GM21381 (cell line): ENCODE results near the gene RHD.
A peak's percentile ranks its signal among the peaks of the same experiment; 100 is the strongest.
"Not testable (repeated sequence)": the region's sequence is repeated elsewhere in the genome, so short reads cannot be mapped to it uniquely, and the experiment has no call there.

Experiments
- ATAC-seq: cut with Tn5 transposase; IDR thresholded peaks from one replicate; pipeline ENCODE4 v1.9.1; 2021; ENCODE audit warnings: mild to moderate bottlenecking, moderate library complexity; ENCODE audit not compliant: unreplicated experiment

The RHD gene

DNA sequence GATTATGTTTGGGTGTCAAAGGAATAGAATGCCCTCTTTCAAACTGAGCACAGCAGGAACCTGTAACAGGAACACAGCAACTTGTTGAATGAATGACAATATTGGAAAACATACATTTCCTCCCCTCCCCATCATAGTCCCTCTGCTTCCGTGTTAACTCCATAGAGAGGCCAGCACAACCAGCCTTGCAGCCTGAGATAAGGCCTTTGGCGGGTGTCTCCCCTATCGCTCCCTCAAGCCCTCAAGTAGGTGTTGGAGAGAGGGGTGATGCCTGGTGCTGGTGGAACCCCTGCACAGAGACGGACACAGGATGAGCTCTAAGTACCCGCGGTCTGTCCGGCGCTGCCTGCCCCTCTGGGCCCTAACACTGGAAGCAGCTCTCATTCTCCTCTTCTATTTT is at the start of gene RHD:
Gene RHD (plus strand): TSS at position 272 of the 400 bp plus-strand sequence. CDS start 39 bp downstream, at position 311.
- not testable (repeated sequence) for ATAC-seq

DNA sequence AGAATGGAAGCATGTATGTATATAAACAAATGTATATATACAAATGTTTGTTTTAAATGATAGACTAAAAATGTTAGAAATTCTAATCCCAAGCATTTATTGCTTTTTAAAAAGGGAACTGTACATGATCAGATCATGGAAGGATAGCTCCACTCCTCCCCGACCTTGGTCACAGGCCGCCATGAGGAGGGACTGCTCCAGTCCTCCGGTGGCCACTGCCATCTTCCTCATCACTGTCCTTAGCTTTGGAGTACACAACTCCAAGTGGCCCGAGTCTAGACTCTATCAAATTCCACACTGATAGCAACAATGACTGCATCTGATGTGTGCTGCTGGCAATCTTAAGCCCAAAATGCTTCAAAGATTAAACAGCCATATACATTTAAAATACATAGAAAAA is 49.7 kb upstream of the RHD start:
- no peak for ATAC-seq

DNA sequence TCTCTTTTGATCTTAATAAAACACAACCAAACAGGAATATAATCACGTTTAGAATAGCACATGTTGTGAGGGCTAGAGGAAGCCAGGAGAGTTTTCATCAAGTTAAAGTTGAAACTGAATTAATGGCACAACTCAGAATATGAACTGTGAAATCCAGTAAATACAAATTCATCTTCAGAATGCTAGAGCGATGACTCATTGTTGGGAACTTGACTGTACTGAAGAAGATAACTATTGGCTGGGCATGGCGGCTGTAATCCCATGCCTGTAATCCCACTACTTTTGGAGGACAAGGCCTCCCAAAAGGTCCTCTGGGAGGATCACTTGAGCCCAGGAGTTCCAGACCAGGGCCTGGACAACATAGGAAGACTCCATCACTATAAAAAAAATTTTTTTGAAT is 48.8 kb upstream of the RHD start:
- ATAC-seq: no peak

DNA sequence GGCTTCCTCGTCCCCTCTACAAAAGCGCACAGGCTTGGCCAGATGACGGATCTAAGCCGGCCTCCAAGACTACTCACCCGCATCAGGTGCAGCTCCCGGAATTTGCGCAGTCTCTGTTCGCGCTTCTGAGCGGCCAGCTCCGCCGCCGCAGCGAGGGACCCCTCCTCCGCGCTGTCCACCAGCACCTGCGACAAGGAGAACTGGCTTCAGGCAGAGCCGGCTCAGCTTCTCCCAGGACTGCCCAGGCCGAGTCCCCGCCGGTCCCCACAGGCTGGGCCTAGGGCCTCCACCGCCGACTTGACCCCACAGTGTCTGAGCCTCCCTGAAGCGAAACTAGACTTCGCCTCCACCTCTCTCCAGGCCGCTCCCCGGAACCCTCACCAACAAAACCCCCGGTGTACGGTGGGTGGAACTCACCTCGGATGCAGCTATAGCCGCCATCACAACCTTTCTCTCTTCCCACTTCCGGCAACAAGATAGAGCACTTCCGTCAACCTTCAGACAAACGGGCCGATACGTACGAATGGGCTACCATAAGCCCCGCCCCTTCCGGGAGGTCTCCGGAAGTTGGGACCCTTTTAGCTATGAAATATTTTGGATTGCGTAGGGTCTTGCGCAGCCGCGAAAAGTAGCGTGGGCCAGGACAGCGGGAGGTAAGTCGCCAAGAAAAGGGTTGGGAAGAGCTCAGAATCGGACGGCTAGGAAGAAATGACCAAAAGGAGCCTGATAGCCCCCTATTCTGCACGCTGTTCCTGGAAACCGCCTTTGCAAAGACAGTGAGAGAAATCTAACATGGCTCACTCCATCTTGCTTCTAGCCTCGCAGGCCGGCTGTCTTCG is 40.1 kb upstream of the RHD start, which contains the start of gene SYF2:
Gene SYF2 (minus strand): TSS at position 476 of the 839 bp plus-strand sequence. CDS start 35 bp downstream, at position 441.
- ATAC-seq: peak; percentile 66

DNA sequence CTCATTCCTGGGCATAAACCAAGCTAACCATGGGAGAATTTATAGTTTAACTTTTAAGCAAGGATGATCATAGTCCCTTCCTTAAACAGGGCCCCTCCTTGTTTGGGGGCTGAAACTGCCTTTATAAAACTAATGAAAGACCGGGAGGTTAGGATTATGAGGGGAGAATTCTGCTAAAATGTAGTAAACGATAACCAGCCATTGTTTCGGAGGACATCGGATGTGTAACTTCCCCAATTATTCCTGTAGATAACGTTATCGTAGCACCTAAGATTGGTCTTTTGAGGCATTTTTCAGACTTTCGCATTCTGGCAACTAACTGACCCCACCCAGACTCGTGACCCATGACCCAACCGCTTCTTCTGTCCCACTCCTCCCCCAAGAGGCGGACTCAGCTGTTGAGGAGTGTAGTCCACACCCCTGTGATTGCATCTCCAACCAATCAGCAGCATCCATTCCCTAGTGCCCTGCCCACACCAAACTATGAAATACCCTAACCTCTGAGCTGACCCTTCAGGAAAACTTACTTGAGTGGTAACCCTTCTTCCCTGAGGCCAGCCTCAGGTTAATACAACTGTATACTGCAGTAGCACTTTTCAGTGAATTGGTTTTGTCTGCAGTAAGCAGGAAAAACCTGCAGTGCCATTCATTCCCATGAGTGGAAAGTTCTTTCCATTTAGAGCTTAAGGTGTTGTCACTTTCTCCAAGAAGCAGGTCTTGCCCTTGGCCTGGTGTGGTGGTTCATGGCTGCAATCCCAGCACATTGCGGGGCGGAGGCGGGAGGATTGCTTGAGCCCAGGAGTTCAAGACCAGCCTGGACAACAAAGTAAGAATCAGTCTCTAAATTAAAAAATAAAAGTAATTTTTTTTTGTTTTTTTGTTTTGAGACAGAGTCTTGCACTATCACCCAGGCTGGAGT is 39.2 kb upstream of the RHD start:
- peak; percentile 57 for ATAC-seq

DNA sequence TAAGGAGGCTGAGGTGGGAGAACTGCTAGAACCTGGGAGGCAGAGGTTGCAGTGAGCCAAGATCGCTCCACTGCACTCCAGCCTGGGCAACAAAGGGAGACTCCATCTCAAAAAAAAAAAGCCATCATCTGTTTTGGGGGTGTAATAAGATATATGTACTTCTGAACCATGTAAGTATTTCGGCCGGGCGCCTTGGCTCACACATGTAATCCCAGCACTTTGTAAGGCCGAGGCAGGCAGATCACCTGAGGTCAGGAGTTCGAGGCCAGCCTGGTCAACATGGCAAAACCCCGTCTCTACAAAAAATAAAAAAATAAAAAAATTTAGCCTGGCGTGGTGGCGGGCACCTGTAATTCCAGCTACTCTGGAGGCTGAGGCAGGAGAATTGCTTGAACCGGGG is 36.9 kb upstream of the RHD start:
- not testable (repeated sequence) for ATAC-seq

DNA sequence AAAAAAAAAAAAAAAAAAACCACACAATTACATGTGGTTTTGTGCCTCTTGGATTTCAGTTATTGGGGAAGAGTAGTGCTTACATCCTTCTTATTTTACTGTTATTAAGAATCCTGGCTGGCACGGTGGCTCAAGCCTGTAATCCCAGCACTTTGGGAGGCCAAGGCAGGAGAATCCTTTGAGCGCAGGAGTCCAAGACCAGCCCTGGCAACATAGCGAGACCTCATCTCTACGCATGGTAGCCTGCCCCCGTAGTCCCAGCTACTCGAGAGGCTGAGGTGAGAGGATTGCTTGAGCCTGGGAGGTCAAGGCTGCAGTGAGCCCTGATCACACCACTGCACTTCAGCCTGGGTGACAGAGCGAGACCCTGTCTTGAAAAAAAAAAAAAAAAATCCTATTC is 36.0 kb upstream of the RHD start:
- not testable (repeated sequence) for ATAC-seq

DNA sequence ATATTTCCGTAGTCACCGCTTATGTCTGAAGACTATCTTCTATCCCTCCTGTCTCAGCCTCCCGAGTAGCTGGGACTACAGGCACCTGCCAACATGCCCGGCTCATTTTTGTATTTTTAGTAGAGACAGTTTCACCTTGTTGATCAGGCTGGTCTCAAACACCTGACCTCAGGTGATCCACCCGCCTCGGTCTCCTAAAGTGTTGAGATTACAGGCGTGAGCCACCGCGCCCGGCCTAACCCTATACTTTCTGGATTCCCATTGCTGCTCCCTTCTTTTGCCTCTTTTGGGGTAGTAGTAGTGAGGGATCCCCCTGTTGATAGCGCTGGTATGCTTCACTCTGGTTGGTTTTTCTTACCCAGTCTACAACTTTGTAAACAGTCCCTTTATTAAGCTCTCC is 34.3 kb upstream of the RHD start:
- no peak for ATAC-seq

DNA sequence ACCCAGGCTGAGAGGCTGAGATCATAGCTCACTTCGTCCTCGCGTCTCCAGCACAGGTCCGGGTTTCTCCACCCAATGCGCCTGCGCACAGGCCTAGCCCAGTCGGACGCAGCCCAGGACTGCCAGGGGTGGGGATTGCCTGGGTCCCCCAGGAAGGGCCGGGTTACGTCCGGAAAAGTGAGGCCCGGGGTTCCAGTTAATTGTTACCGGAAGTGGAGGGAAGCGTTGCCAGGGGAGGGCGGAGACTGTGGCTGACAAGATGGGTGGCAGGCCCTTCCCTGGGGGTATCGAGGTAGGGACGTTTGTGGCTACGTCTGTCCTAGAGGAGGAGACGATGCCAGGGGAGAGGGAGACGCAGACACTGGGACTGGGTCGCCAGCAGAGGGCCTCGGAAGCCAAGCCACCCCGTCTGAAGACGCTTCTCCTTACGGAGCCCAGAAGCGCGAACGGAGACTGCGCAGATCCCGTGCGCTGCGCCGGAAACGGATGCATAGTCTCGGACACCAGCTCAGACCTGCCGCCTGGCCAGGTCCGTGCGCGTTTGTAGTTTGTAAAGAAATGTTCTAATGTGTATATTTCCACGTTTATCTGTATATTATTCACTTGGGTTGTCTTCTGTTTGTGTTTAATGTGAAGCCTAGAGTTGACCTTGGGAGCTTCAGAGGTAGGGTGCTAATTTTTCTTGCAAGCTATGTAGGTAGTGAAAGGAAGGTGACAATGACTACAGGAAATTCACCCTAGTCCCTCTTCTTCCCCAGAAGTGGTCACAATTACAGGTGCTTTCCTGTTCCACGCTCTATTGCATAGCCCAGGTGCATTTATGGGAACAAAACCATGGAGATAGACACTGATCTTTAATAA is 32.4 kb upstream of the RHD start:
- peak; percentile 68 for ATAC-seq

DNA sequence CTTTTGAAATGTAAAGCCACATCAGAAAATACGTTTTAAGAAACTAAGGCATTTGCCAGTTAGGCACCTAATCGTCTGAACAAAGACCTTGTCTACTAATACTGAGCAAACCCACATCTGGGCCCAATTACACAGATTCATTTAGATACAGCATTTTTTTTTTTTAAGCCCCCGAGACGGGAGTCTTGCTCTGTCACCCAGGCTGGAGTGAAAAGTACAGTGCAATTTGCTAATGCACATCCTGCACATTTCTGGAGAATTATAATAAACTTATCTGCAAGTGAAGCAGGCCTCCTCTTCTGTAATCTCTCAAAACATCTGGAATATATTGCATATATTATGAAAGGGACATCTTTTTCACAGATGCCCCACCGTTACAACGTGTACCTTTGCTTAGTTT is 28.4 kb upstream of the RHD start:
- ATAC-seq: no peak

DNA sequence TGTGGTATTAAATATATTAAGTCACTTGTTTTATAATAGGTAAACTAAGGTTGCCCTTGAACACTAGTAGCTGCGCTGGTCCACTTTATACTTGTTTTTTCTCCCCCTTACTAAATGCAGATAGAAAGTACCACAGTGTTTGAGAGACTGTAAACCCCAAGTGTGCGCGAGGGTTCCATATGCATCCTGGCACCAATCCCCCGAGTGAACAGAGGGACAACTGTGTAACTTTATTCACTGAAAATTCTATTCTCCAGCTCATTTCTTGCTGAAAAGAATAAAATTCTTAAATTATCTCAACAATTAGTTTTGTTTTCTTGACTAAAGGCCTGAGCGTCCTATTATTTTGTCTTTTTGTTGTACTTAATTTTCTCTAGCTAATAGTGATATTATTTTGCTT is 26.9 kb upstream of the RHD start:
- no peak for ATAC-seq

DNA sequence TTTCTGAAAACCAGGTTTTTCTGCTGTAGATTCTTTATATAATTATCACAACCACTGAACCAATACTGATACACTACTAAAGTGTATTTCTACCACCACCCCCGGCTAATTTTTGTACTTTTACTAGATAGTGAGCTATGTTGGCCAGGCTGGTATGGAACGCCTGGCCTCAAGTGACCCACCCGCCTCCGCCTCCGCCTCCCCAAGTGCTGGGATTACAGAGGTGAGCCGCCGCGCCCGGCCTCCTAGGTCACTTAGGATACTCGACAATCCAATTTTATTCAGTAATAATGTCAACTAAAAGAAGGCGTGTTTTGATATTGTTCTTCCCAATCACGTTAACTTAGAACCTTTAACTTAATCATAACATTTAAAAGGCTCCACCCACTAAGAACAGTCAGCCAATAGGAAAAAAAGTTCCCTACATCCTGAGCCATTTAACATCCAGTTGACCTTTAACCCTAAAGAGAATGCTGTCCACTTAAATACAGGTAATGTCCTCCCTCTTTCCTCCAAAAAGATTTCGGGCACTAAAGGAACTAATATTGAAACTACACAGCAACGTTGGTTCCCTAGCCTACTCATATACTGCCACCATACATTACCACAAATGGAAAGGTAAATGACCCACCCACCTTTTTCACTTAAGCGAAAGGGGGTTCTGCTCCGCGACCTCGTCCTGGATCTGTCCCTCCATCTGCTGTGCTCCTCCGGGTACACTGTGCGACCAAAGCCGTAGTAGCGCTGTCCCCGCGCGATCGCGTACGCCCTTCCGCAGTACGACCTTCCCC is 26.3 kb upstream of the RHD start:
- no peak for ATAC-seq

DNA sequence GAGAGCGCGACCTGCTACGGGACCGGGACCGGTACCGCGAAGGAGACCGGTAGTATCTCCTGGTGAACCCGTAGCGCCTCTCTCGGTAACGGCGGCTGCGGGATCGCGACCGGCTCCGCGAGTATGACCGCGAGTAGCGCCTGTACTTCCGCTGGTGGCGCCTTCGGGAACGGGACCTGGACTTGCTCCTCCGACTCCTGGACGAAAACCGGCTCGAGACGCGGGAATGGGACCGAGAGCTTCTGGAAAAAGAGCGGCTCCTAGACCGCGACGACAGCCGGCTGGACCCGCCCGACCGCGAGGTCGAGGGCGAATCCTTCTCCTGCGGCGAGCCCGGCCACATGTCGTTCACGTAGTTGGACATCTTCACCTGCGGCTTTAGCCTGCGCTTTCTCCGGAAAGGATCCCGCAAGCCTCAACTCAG is 25.7 kb upstream of the RHD start:
- peak; percentile 4 for ATAC-seq

DNA sequence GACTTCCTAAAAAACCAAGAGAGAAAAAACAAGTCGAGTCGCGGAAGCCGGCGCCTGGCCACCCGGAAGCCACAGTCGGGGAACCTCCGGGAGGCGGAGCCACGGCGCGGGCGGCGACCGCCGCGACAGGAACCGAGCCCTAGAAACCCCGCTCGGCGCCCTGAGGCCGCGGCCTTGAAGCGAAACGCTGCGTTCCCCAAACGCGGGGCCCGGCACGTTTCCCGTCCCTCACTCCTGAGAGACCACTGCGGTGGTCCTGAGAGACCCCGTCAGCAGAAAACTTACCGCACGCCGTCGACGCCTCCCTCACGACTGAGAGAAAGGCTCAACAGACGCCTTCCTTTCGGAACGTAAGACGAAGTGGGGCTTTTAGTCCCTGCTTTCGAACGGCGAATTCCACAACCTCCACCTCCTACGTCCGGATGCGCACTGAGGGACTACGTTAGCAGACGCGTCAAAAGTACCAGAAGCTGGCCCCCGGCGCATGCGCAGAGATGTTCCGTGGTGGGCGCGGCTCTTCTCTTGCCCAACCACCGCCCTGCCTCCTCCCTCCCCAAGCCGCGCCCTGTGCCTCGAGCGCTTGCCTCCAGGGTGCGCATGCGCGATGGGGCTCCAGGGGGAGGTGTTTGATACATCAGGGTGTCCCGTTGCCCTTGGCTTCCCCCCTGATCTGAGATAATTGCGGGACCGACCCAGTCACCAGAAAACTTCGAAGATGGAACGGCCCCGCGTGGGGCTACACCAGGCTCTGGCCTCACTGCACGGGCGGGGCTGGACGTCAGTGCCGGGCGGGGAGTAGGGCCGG is 25.1 kb upstream of the RHD start, which contains the start of gene RSRP1:
Gene RSRP1 (minus strand): TSS at position 431 of the 805 bp plus-strand sequence. CDS start 491 bp downstream, outside the sequence.
- ATAC-seq: peak; percentile 80

DNA sequence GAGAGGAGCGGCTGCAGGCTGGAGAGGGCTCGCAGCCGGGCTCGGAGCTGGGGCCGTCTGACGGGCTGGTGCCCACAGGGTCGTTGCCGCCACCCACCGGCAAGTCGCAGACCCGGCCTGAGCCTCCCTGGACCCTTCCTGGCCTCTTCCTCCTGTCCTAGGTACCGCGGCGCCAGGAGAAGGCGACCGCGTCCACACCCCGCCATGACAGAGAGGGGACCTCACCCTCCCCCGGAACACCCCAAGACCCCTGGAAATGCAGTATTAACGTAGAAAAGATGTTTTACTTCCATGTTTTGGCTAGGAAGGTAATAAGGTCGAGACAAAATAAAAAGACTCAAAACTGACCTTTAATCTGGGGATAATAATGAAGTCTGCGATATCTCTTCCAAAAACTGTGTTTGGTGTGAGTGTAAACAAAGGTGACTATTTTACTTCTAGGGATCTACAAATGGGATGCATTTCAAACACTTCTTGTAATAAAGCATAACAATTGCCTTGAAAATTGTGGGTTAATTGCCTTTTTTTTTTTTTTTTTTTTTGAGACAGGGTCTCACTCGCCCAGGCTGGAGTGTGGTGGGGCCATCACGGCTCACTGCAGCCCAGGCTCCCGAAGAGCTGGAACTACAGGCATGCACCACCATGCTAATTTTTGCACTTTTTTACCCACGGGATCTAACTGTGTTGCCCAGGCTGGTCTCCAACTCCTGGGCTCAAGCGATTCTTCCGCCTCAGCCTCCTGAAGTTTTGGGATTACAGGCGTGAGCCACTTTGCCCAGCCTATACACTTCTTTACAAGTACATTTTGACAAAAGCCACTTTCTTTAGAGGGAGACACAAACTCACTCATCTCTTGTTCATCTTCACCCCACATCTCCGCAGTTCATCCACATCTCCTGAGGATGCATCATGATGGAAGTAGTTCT is 24.2 kb upstream of the RHD start:
- ATAC-seq: peak; percentile 36

DNA sequence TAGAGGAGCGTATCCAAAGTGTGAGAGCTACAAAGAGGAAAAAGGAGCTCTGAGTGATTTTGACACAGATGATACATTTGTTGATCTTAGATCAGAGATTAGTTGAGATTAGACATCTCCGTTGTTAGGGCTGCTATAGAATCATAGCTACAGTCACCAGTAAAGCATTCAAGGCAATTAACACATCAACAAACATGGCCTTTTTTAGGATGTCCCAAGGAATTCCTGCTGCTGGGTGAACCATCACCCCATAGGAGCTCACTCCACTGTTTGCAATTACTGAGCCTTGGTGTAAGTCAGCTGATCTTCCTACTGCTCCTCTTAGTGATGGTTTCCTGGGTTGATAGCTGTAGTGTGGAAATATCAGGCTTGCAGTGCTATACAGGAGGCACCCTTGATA is 18.4 kb upstream of the RHD start:
- ATAC-seq: no peak

DNA sequence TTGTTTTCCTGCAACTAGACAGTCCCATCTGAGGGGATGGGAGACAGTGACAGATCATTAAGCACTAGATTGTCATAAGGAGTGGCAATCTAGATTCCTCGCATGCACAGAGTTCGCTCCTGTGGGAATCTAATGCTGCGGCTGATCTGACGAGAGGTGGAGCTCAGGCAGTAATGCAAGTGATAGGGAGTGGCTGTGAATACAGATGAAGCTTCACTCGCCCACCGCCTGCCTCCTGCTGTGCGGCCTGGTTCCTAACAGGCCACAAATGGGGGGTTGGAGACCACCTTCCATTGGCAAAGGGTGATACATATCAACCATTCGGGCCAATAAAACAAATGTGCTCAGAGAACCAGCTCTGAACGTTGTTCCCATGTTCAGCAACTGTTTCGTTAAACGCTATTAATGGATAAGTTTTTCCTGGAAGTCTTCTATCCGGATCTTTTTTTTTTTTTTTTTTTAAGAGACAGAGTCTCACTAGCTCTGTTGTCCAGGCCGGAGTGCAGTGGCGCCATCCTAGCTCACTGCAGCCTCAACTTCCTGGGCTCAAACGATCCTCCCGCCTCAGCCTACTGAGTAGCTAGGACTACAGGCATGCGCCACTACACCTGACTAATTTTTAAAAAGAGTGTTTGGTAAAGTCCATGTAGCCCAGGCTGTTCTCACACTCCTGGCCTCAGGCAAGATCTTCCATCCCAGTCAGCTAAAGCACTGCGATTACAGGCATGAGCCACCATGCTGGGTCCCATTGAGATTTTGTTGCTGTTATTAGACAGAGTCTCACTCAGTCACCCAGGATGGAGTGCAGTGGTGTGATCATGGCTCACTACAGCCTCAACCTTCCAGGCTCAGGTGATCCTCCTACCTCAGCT is 16.4 kb upstream of the RHD start:
- no peak for ATAC-seq
